ENCODE results near the gene FBXO48.

The FBXO48 gene

GRCh38 chr2:68438455-68439303, 28.4 kb downstream of the FBXO48 start:
- no peak for DNase-seq (ENCODE audit: low read depth in 2 of 2)

- DNase-seq (ENCODE audit: low read depth in 2 of 2), result no peak
Measured at GRCh38 chr2:68436270-68436669, 30.8 kb downstream of the FBXO48 start.

GRCh38 chr2:68435615-68436014, 31.5 kb downstream of the FBXO48 start:
- no peak for DNase-seq (ENCODE audit: low read depth in 2 of 2)

GRCh38 chr2:68434981-68435380, 32.1 kb downstream of the FBXO48 start:
- no peak for DNase-seq (ENCODE audit: low read depth in 2 of 2)

- DNase-seq (ENCODE audit: low read depth in 2 of 2), result no peak
Measured at GRCh38 chr2:68432696-68433658, 34.1 kb downstream of the FBXO48 start.

- DNase-seq (ENCODE audit: low read depth in 2 of 2), result no peak
Measured at GRCh38 chr2:68431316-68431972, 35.6 kb downstream of the FBXO48 start.

- DNase-seq (ENCODE audit: low read depth in 2 of 2), result no peak
Measured at GRCh38 chr2:68429311-68429826, 37.7 kb downstream of the FBXO48 start.

- no peak for DNase-seq (ENCODE audit: low read depth in 2 of 2)
Measured at GRCh38 chr2:68428746-68429145, 38.3 kb downstream of the FBXO48 start.

- no peak for DNase-seq (ENCODE audit: low read depth in 2 of 2)
Measured at GRCh38 chr2:68428126-68428525, 39.0 kb downstream of the FBXO48 start.

GRCh38 chr2:68426848-68427579, 40.1 kb downstream of the FBXO48 start:
- DNase-seq (ENCODE audit: low read depth in 2 of 2), result no peak

- no peak for DNase-seq (ENCODE audit: low read depth in 2 of 2)
Measured at GRCh38 chr2:68426446-68426845, 40.6 kb downstream of the FBXO48 start.

GRCh38 chr2:68425503-68425902, 41.6 kb downstream of the FBXO48 start:
- DNase-seq (ENCODE audit: low read depth in 2 of 2), result no peak

- DNase-seq (ENCODE audit: low read depth in 2 of 2), result no peak
Measured at GRCh38 chr2:68423966-68424650, 43.0 kb downstream of the FBXO48 start.

GRCh38 chr2:68420254-68420910, 46.7 kb downstream of the FBXO48 start:
- DNase-seq (ENCODE audit: low read depth in 2 of 2), result no peak

GRCh38 chr2:68418855-68419254, 48.2 kb downstream of the FBXO48 start:
- no peak for DNase-seq (ENCODE audit: low read depth in 2 of 2)

- no peak for DNase-seq (ENCODE audit: low read depth in 2 of 2)
Measured at GRCh38 chr2:68418419-68418818, 48.7 kb downstream of the FBXO48 start.

- no peak for DNase-seq (ENCODE audit: low read depth in 2 of 2)
Measured at GRCh38 chr2:68417926-68418325, 49.2 kb downstream of the FBXO48 start.

- no peak for DNase-seq (ENCODE audit: low read depth in 2 of 2)
Measured at GRCh38 chr2:68416081-68416675, 50.9 kb downstream of the FBXO48 start.

- no peak for DNase-seq (ENCODE audit: low read depth in 2 of 2)
Measured at GRCh38 chr2:68415521-68415920, 51.6 kb downstream of the FBXO48 start.

GRCh38 chr2:68414876-68415275, 52.2 kb downstream of the FBXO48 start:
- DNase-seq (ENCODE audit: low read depth in 2 of 2), result no peak

Data from stimulated activated CD8-positive, alpha-beta memory T cell treated with anti-CD3 and anti-CD28 coated beads, Interleukin-2, amount 100 ng/mL, for 1 hour (primary cell).